COR-L47 (cell line): ENCODE measurements around the gene INSIG1.

Source experiments
- DNase-seq: peaks from one replicate; lab custom pipeline; 2025; lab: John Stamatoyannopoulos, UW

INSIG1 gene

DNA sequence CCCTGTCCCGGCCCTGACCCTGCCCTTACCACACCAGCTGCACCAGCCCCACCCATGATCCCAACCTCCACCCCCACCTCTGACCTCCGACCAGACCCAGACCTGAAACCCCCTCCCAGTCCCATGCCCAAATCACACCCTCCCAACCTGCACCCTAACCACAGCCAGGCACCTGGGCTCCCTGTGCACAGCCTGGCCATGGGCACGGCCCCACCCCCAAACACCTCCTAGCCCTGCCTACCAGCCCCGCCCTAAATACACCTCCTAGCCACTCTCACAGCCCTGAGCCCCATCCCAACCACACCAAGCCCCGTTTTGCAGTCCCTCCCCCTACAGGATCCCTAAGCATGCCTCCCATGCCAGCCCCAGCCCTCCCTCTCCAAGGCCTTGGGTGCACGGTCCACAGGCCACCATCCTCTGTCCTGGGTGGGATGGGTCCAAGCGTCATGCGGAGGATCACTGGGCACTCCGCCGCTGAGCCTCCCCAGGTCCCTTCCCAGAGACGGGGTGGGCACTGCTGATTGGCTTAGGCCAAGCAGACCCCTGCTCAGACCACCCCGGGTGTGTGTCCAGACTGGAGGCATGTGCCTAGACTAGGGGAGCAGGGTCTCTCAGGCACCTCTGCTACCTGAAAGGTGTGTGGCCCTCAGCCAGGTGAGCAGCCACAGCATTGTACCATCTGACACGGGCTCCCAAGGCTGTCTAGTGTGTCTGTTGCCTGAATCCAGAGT, 30.1 kb downstream of the INSIG1 start:
- no peak for DNase-seq

DNA sequence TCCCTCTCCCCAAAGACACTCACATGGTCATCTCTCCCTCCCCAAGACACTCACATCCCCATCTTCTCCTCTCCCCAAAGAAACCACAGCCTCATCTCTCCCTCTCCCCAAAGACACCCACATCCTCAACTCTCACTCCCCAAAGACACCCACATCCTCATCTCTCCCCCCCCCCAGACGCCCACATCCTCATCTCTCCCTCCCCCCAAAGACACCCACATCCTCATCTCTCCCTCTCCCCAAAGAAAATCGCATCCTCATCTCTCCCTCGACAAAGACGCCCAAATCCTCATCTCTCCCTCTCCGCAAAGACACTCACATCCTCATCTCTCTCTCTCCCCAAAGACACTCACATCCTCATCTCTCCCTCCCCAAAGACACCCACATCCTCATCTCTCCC, 31.5 kb downstream of the INSIG1 start:
- DNase-seq: no peak

DNA sequence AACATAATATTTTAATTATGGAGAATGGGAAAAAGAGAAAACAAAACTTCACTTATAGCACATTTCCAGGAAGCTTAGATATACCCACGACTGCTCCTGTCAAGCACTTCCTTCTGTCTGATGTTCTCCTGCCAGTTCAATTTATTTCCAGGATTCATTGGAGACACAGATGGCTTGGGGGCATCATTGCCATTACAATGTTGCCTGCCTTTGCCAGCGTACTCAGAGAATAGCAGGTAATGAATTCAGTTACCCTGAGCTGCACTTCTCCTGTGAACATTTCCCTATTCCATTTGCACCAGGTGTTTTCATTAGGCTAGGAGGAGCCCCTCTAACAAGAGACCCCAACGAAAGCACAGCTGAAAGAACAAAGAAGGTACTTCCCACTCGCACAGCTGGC, 33.7 kb downstream of the INSIG1 start:
- DNase-seq: no peak

DNA sequence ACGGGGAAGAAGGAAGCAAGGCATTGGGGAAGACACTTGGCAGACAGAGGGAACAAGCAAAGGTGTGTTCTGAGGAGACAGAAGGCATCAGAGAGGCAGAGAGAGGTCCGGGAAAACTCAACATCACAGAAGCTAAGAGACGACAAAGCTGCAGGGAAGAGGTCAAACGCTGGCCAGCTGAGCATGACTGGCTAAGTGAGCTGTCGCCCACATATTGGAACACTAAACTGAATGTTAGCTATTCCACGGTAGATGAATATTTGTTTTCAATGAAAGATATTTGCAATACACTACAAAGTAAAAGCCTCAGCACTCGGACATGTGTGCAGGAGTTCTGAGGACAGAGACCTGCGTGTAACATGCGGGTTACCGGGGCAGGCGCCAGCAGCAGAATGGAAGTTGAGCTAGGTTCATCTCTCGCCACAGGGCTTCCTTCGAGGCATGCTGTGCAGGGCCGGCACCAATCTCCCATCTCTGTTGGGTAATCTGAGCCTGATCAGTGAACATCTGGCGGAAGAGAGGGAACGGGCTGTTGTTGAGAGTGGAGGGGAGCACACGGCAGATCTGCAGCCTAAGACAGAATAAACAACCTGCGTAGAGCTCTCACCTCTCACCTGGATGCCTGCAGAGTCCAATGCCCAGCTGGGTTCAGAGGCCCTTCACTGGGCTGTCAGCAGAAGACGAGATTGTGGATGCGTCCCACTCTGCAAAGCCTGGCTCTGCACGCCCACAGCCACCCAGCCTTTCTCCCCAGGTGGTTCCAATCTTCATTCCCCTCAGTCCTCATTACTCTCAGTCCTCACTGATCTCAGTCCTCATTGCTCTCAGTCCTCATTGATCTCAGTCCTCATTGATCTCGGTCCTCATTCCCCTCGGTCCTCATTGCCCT, 35.9 kb downstream of the INSIG1 start:
- DNase-seq: no peak

DNA sequence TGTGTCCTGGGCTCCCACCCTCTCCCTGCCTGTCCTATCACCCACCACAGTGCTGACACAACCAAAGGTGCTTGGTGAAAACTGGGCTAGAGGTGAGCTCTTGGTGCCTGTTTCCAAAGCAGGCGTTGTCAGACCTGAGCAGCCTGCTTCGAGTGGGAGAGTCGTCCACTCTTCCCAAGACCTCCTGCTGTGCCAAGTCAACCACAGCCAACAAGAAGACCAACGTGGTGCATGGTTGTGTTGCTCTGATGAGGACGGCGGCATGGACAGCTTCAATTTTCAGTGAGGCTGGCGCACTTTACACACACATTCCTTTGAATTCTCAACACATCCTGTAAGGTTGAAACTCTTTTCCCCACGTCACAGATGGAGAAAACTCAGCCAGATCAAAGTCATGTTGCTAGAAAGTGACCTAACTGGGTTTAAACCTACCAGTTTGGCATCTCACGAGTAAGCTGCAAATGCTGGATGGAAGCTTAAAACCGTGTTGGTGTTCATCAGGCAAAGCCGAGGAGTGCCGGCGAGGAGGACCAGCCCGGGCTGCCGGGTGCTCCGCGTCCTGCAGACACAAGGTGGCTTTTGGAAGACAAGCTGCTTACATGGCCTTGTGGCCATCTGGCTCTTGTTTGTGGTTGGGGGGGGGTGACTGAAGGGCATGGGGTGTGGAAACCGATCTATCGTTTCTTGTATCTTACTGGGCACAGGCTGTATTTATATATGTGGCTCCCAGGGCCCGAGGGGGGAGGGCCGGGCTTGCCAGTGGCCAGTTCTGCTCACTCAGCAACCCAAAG, 39.3 kb downstream of the INSIG1 start:
- no peak for DNase-seq

DNA sequence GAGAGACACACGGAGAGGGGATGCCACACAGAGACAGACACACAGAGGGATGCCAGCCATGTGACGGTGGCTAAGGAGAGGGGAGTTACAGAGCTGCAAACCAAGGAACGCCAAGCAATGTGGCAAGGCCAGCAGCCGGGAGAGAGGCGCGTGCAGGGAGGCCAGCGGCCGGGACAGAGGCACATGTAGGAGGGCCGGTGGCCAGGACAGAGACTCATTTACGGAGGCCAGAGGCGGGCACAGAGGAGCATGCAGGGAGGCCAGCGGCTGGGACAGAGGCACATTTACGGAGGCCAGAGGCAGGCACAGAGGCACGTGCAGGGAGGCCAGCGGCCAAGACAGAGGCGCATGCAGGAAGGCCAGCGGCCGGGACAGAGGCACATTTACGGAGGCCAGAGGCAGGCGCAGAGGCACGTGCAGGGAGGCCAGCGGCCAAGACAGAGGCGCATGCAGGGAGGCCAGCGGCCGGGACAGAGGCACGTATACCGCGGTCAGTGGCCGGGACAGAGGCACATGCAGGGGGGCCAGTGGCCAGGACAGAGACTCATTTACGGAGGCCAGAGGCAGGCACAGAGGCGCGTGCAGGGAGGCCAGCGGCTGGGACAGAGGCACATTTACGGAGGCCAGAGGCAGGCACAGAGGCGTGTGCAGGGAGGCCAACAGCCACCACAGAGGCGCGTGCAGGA, 40.4 kb downstream of the INSIG1 start:
- no peak for DNase-seq

DNA sequence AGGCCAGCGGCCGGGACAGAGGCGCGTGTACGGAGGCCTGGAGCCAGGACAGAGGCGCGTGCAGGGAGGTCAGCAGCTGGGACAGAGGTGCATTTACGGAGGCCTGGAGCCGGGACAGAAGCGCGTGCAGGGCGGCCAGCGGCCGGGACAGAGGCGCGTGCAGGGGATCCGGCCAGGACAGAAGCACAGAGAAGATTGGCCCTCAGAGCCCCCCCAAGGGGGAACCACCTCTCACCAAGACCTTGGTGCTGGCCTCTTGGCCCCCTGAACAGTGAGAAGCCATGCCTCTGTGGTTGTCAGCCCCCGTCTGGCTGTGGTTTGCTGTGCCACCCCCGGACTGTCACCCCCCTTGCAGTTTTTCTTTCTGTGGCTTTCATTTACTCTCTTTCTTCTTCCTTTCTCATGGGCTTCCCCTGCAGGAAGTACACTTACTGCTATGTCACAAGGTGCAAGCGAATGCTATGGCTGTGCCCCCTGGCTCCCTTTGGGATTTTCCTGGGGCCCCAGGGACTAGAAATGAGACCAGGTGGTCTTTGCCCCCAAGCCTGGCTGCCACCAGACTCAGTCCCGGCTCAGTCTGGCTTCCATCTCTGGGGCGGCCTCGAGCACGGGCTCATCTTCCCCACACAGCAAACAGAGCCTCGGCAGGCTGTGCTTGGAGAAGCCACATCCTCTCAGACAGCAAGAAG, 41.1 kb downstream of the INSIG1 start:
- DNase-seq: no peak

DNA sequence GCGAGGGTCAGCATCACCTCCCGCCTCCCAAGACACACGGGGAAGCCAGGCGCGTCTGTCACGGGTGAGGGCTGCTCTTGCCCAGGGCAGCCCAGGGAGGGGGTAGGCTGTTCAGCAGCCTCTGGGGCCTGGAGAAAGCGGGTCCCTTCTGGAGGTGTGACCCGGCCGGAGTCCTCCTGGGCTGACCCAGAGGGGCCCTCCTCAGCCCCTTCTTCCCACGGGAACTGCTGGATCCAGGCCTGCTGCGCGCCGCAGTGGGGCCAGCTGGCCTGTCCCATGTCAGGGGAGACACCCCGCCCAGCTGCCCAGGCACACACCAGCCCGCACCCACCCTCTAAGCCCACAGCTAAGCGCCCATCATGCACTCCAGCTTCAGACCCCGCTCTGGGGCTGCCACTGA, 41.8 kb downstream of the INSIG1 start:
- no peak for DNase-seq

DNA sequence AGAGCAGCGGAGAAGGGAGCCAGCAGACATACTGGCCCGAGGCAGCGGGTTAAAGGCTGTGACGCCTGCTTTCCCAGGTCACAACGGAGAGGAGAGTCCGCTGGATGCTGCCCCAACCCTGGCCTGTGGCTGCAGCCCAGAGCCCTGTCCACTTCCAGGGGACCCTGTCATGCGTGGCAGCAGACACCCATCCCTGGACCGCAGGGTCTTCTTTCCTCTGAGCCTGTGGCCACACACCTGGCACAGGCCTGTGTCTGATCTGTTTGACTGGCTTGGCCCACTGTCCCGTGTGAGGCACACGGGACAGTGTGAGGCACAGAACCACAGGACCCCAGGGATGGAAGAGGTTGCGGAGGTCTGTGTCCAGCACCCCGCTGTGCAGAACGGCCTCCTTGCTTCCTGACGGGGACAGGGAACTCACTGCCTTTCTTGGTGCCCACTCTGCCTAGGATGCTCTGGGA, 42.4 kb downstream of the INSIG1 start:
- DNase-seq: no peak

DNA sequence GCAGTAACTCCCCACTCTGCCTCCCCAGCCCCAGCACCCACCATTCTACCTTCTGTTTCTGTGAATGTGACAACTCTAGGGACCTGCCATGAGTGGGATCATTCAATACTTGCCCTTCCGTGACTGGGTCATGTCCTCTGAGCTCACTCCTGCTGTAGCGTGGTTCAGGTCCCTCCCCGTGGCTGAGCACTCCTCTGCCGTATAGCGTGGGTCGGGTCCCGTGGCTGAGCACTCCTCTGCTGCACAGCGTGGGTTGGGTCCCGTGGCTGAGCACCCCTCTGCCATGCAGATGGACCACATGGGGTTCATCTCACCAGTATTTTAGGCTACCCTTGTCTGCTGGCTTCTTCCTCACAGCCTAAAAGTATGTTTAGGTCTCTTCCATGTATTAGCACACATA, 43.0 kb downstream of the INSIG1 start:
- DNase-seq: no peak

DNA sequence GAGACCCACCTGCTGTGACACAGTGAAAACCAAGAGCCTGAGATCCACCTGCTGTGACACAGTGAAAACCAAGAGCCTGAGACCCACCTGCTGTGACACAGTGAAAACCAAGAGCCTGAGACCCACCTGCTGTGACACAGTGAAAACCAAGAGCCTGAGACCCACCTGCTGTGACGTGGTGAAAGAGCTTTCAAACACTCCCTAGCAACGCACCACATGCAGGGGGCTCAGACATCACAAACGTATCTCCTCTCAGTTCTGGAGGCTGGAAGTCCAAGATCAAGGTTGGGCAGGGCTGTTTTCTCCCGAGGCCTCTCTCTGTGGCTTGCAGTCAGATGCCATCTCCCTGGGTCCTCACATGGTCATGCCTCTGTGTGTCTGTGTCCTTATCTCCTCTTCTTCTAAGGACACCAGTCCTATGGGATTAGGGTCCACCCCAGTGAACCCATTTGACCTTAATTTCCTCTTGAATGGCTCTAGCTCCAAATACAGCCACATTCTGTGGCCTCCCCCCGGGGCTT, 43.8 kb downstream of the INSIG1 start:
- DNase-seq: peak; percentile 25

DNA sequence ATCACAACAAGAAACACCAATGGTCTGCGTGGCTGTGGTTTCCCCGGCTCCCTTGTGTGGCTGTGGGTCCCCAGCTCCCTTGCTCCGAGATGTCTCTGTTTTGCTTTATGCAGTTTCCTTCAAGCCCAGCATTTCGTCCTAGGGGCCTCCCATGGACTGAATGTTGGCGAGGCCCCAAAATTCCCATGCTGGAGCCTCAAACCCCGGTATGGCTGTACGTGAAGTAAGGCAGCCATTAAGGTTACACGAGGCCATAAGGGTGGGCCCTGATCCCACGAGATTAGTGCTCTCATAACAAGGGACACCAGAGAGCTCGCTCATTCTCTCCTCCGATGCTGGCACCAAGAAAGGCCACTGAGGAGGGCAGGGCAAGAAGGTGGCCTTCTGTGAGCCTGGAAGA, 44.6 kb downstream of the INSIG1 start:
- no peak for DNase-seq

DNA sequence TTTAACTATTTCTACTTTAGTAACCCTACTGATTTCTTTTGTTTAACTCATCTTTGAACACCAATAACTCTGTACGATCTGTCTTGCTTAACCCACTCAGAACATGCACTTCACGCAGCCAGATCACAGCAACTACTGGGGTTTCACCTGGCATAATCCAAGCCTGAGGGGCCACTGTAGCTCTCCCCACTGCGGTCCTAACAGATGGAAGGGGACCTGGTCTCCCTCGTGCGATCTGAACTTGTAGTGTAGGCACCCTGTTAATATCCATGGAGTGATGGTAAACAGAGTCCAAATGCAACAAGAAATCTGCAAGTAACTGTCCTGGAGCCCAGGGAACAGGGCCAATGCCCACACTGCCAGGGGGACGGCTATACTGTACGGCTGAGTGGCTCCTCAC, 45.5 kb downstream of the INSIG1 start:
- no peak for DNase-seq

DNA sequence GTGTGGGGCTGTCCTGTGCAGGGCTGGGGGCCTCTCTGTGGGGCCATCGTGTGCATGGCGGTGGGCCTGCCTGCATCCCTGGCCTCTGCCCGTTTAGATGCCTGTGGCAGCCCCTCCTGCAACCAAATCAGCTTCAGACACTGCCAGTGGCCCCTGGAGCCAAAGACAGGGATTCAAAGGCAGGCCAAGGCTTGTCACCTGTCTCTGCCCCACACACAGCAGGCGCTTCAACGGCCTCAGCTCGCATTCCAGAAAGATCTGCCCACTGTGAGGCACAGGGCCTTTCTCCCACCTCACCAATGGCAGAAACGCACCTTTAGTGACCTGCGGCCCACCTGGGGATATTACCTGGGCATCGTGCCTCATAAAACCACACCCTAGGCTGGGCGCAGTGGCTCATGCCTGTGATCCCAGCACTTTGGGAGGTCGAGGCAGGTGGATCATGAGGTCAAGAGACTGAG, 46.0 kb downstream of the INSIG1 start:
- no peak for DNase-seq

DNA sequence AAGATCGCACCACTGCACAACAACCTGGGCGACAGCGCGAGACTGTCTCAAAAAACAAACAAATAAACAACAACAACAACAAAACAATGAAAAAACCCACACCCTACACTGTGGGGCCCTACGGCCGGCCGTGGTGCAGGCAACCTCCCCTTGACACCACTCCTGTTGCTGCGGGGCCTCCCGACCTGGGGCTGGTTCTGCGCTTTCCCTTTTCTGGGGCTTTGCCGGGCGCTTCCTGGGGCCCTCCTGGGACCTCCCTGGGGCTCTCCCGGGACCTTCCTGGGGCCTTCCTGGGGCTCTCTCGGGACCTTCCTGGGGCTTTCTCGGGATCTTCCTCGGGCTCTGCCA, 46.6 kb downstream of the INSIG1 start:
- DNase-seq: no peak

DNA sequence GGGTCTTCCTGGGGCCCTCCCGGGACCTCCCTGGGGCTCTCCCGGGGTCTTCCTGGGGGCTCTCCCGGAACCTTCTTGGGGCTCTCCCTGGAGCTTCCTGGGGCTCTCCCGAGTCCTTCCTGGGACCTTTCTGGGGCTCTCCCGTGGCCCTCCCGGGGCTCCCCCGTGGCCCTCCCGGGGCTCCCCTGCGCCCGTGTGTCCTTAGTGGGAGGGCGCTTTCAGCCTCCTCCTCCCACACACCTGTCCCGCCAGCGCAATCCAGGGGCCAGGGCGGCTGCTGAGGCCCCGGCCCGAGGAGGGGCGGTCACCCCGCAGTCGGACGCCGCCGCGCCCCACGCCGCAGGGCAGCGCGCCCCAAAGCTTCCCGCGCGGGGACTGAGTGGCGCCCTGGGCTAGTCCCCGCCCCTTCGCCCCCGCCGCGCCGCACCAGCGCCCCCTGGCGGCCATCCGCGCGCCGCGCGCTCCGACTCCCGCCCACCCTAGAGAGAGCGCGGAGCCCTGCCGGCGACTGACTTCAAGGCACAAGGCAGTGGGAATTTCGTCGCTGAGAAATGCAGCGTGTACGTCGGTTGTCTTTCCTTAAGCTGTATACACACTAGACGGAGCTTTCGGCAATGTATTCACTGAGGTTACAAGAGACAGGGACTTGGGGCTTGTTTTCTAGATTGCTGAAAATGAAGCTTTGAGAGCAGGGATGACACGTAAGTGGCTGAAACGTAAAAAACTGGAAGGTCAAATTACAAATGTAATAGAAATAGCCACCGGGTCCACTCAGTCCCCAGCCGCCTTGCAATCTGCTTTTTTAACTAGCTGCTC, 47.1 kb downstream of the INSIG1 start:
- DNase-seq: peak; percentile 75

DNA sequence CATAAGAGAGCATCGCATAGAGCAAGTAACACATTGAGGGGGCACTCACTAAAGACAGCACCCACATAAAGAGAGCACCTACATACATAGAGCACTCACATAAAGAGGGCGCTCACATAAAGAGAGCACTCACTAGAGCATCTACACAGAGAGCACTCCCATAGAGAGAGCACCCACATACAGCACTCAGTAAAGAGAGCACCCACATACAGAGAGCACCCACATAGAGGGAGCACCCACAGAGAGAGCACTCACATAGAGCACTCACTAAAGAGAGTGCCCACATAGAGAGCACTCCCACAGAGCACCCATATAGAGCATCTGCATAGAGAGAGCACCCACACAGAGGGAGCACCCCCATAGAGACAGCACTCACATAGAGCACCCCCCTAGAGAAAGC, 47.8 kb downstream of the INSIG1 start:
- DNase-seq: no peak

DNA sequence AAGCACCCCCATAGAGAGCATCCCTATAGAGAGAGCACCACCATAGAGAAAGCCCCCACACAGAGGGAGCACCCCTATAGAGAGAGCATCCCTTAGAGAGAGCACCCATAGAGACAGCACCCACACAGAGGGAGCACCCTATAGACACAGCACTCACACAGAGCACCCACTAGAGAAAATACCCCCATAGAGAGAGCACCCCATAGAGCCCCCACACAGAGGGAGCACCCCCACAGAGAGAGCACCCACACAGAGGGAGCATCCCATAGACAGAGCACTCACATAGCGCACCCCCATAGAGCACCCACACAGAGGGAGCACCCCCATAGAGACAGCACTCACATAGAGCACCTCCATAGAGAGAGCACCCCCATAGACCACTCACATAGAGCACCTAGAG, 48.6 kb downstream of the INSIG1 start:
- no peak for DNase-seq

DNA sequence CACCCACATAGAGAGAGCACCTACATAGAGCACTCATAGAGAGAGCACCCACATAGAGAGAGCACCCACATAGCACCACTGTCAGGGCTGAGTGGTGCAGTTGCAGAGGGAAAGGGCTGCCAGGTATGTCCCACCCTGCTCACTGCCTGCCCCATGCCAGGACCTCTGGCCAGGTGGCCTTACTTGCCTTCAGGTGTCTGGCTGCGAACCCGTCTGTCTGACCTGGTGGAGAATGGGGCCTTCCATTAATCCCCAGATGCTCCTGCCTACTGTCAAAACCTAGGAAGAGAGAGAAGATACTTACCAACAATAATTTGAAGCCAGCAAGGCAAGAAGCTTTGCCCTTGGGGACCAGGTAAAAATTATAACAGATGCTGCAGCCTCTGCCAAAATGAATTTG, 51.1 kb downstream of the INSIG1 start:
- DNase-seq: no peak

DNA sequence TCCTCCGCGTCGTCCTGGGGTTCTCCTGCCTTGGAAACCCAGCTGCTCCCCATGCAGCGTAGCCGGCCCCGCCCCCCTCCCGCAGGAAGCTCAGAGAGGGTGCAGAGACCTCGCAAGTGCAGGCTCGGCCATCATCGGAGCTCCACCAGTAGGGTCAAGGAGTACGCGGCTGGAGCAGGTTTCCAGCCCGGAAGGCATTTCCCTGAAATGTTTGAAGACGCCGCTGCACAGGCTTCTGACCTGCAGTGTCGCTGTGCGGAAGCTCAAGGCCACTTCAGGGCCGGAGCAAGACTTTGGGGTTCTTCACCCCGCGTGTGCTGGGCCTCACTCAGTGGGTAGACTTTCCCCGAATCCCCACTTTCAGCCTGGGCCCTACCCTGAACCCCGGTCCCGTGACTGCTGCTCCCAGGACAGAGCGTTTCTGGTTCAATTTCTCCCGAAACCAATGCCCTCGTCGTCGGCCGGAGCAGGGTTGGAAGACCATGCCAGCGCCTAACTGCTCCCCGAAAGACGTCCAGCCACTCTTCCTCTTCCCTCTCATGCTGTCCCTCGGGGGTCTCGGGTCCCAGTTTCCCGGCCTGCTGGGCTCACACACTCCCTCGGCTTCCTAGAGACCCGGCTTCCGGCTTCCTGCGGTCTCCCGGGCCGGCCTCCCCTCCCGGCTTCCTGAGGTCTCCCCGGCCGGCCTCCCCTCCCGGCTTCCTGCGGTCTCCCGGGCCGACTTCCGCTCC, 52.1 kb downstream of the INSIG1 start:
- DNase-seq: no peak
